H1 (cell line): ENCODE measurements around the gene PEAK1. TPM values are rescaled to one million over a fixed set of nuclear protein-coding genes. Genes with fewer than 3 reads are reported as not detected.

Experiments
- CTCF ChIA-PET: fragments of 300-600 bp; sonication (Branson Sonifier 250); formaldehyde crosslinking; loops from one replicate; lab custom pipeline; 2021; ENCODE audit not compliant: partially characterized antibody; lab: Charles Lee
- POLR2A ChIA-PET: fragments of 300-600 bp; sonication (Branson Sonifier 250); formaldehyde crosslinking; loops from one replicate; lab custom pipeline; 2021; ENCODE audit warnings: inconsistent platforms; ENCODE audit not compliant: partially characterized antibody; lab: Charles Lee
- DNase-seq, 2 experiments: peaks; one replicate each; pipeline versions ENCODE4 v3.0.0 to v3.0.0-alpha.2; 2010 to 2022; ENCODE audit warnings: low spot score in 2 of 2, low read depth in 1 of 2, mixed read lengths in 1 of 2
- FAIRE-seq: peaks from 2 replicates; lab custom pipeline; 2011; peaks lifted over from hg19 to GRCh38; lab: Jason Lieb, UNC
- H2AFZ ChIP-seq: 2 replicates; pipeline ENCODE4 v1.8.1; 2012; ENCODE audit warnings: low read length, inconsistent platforms
- H2AK5ac ChIP-seq: 2 replicates; pipeline ENCODE4 v1.6.1; 2013; ENCODE audit warnings: low read depth, low read length
- H2BK120ac ChIP-seq: replicated peaks from 2 replicates; pipeline ENCODE3; 2013; ENCODE audit warnings: low read depth, low read length, inconsistent platforms
- H2BK12ac ChIP-seq: 2 replicates; pipeline ENCODE4 v1.6.1; 2013; ENCODE audit warnings: low read depth, low read length
- H2BK15ac ChIP-seq: 2 replicates; pipeline ENCODE4 v1.6.1; 2013; ENCODE audit warnings: low read length
- H2BK20ac ChIP-seq: 2 replicates; pipeline ENCODE4 v1.6.1; 2013; ENCODE audit warnings: low read length
- H2BK5ac ChIP-seq: 2 replicates; pipeline ENCODE4 v1.6.1; 2013; ENCODE audit warnings: low read depth, low read length
- H3K14ac ChIP-seq: 2 replicates; pipeline ENCODE4 v1.6.1; 2013; ENCODE audit warnings: inconsistent platforms; ENCODE audit not compliant: insufficient read length
- H3K18ac ChIP-seq: 2 replicates; pipeline ENCODE4 v1.6.1; 2013; ENCODE audit warnings: low read length; ENCODE audit errors: extremely low read depth
- H3K23ac ChIP-seq: 2 replicates; pipeline ENCODE4 v1.6.1; 2013; ENCODE audit warnings: inconsistent platforms; ENCODE audit not compliant: insufficient read length
- H3K23me2 ChIP-seq: 2 replicates; pipeline ENCODE4 v1.6.1; 2013; ENCODE audit warnings: low read depth, low read length
- H3K27ac ChIP-seq: 2 replicates; pipeline ENCODE4 v1.6.1; 2011; ENCODE audit warnings: low read depth, low read length, inconsistent platforms
- H3K27me3 ChIP-seq, 4 experiments: replicated peaks in 1 of 4; 1 replicate in 1 of 4; 2 replicates in 3 of 4; pipeline versions ENCODE4 v1.6.1 to v1.8.1; 2011 to 2013; ENCODE audit warnings: low read length in 3 of 4, mild to moderate bottlenecking in 3 of 4, inconsistent platforms in 2 of 4, mixed read lengths in 2 of 4, moderate library complexity in 1 of 4; ENCODE audit not compliant: control insufficient read depth in 3 of 4, insufficient read depth in 3 of 4; ENCODE audit errors: extremely low read depth in 1 of 4
- H3K36me3 ChIP-seq, 4 experiments: 2 replicates each; pipeline versions ENCODE4 v1.6.1 to v1.8.1; 2011 to 2013; ENCODE audit warnings: mild to moderate bottlenecking in 4 of 4, low read length in 3 of 4, moderate library complexity in 2 of 4, control low read depth in 1 of 4, inconsistent platforms in 1 of 4; ENCODE audit not compliant: insufficient read depth in 4 of 4, control insufficient read depth in 2 of 4
- H3K4ac ChIP-seq: replicated peaks from 2 replicates; pipeline ENCODE3; 2013; ENCODE audit warnings: low read length, low read depth, mixed read lengths, inconsistent platforms; ENCODE audit not compliant: insufficient read length
- H3K4me1 ChIP-seq, 4 experiments: replicated peaks in 1 of 4; 1 replicate in 1 of 4; 2 replicates in 3 of 4; pipeline versions ENCODE4 v1.6.1 to v1.8.1; 2011 to 2013; ENCODE audit warnings: low read length in 3 of 4, inconsistent platforms in 2 of 4, mixed read lengths in 1 of 4; ENCODE audit not compliant: insufficient read depth in 4 of 4, control insufficient read depth in 3 of 4
- H3K4me2 ChIP-seq, 2 experiments: 2 replicates each; pipeline versions ENCODE4 v1.6.1 to v1.8.1; 2011 to 2013; ENCODE audit warnings: low read depth in 2 of 2, low read length in 2 of 2, control low read depth in 1 of 2, inconsistent platforms in 1 of 2, mild to moderate bottlenecking in 1 of 2; ENCODE audit not compliant: insufficient read depth in 1 of 2
- H3K4me3 ChIP-seq, 4 experiments: fragments of 200-600, 300-600 bp in 1 of 4; sonication (generic), shearing (Covaris generic), sonication (Bioruptor Twin) in 1 of 4; 2 replicates each; pipeline versions ENCODE4 v1.5.1 to v1.8.1; 2011 to 2016; ENCODE audit warnings: low read length in 4 of 4, low read depth in 3 of 4, control low read depth in 2 of 4, inconsistent platforms in 2 of 4, mild to moderate bottlenecking in 2 of 4, mixed read lengths in 1 of 4, moderate library complexity in 1 of 4; ENCODE audit not compliant: insufficient read depth in 2 of 4; ENCODE audit errors: extremely low read depth in 1 of 4
- H3K56ac ChIP-seq: replicated peaks from 2 replicates; pipeline ENCODE3; 2013; ENCODE audit warnings: low read depth, mild to moderate bottlenecking, mixed read lengths, low read length, inconsistent platforms; ENCODE audit not compliant: insufficient read length
- H3K79me1 ChIP-seq: 2 replicates; pipeline ENCODE4 v1.6.1; 2013; ENCODE audit warnings: low read depth, low read length, control low read depth
- H3K79me2 ChIP-seq, 2 experiments: 2 replicates each; pipeline versions ENCODE4 v1.6.1 to v1.8.1; 2012 to 2013; ENCODE audit warnings: low read length in 2 of 2, mild to moderate bottlenecking in 2 of 2, inconsistent platforms in 1 of 2; ENCODE audit not compliant: insufficient read depth in 2 of 2, control insufficient read depth in 1 of 2
- H3K9ac ChIP-seq, 4 experiments: replicated peaks in 1 of 4; 1 replicate in 1 of 4; 2 replicates in 3 of 4; pipeline versions ENCODE4 v1.6.1 to v1.8.1; 2011 to 2013; ENCODE audit warnings: low read depth in 3 of 4, low read length in 3 of 4, control low read depth in 2 of 4, mild to moderate bottlenecking in 2 of 4, moderate library complexity in 2 of 4, inconsistent platforms in 1 of 4; ENCODE audit errors: extremely low read depth in 1 of 4
- H3K9me3 ChIP-seq, 2 experiments: 2 replicates each; pipeline versions ENCODE4 v1.6.1 to v1.8.1; 2012 to 2013; ENCODE audit warnings: mild to moderate bottlenecking in 2 of 2, moderate library complexity in 2 of 2, control low read depth in 1 of 2, inconsistent platforms in 1 of 2, low read depth in 1 of 2, low read length in 1 of 2, mixed read lengths in 1 of 2; ENCODE audit not compliant: insufficient read depth in 2 of 2
- H4K20me1 ChIP-seq, 2 experiments: replicated peaks in 1 of 2; 2 replicates each; pipeline versions ENCODE3 to v1.8.1; 2011 to 2013; ENCODE audit warnings: inconsistent platforms in 2 of 2, low read length in 2 of 2, mild to moderate bottlenecking in 1 of 2; ENCODE audit not compliant: insufficient read depth in 2 of 2, control insufficient read depth in 1 of 2
- H4K5ac ChIP-seq: 2 replicates; pipeline ENCODE4 v1.6.1; 2013; ENCODE audit warnings: low read length, low read depth, mixed read lengths, inconsistent platforms; ENCODE audit not compliant: insufficient read length
- H4K8ac ChIP-seq: 2 replicates; pipeline ENCODE4 v1.8.0; 2013; ENCODE audit warnings: mild to moderate bottlenecking, moderate library complexity, low read length, inconsistent platforms; ENCODE audit not compliant: insufficient read depth; ENCODE audit errors: extremely low read depth
- H4K91ac ChIP-seq: replicated peaks from 2 replicates; pipeline ENCODE3; 2013; ENCODE audit warnings: low read length, mixed read lengths, inconsistent platforms; ENCODE audit not compliant: insufficient read length
- CEBPB ChIP-seq: IDR thresholded peaks from 2 replicates; pipeline ENCODE4 v1.6.1; 2012; ENCODE audit warnings: low read depth, low read length
- CHD1 ChIP-seq: IDR thresholded peaks from 2 replicates; pipeline ENCODE4 v1.6.1; 2012; ENCODE audit warnings: low read depth, low read length, improper control_type of control experiment
- FOSL1 ChIP-seq: IDR thresholded peaks from 2 replicates; pipeline ENCODE4 v1.6.1; 2011; ENCODE audit warnings: mild to moderate bottlenecking, low read depth, low read length, moderate library complexity; ENCODE audit not compliant: insufficient read depth
- JUND ChIP-seq: IDR thresholded peaks from 2 replicates; pipeline ENCODE4 v1.6.1; 2011; ENCODE audit warnings: mild to moderate bottlenecking, improper control_type of control experiment, low read length
- POU5F1 ChIP-seq: IDR thresholded peaks from 2 replicates; pipeline ENCODE4 v1.6.1; 2011; ENCODE audit warnings: low read depth, mild to moderate bottlenecking, low read length, moderate library complexity
- RBBP5 ChIP-seq: IDR thresholded peaks from 2 replicates; pipeline ENCODE4 v1.7.1; 2012; ENCODE audit warnings: low read depth, mild to moderate bottlenecking, inconsistent platforms, low read length, moderate library complexity, borderline replicate concordance
- SAP30 ChIP-seq: fragments of 300-600 bp; sonication (generic); IDR thresholded peaks from 2 replicates; pipeline ENCODE4 v1.7.1; 2012; ENCODE audit warnings: low read length, moderate library complexity, mild to moderate bottlenecking, inconsistent platforms; ENCODE audit not compliant: insufficient read depth, insufficient replicate concordance
- WGBS, 2 experiments: shearing (Covaris generic) in 1 of 2; methylation state at CpG; one replicate each; pipeline versions ENCODE4 v1.1.6 to v1.1.7; 2013 to 2015; ENCODE audit warnings: low lambda C conversion rate in 2 of 2, mixed read lengths in 2 of 2, inconsistent platforms in 1 of 2, low coverage in 1 of 2, missing lambda C conversion rate in 1 of 2; ENCODE audit not compliant: insufficient replicate concordance in 2 of 2, insufficient coverage in 1 of 2, insufficient read length in 1 of 2; ENCODE audit errors: extremely low coverage in 1 of 2, missing lambda C conversion rate in 1 of 2; 5-methylcytosine and 5-hydroxymethylcytosine counted together
- polyA plus RNA-seq, 7 experiments: library from polyadenylated mRNA; depleted of rRNA in 3 of 7; stranded (reverse) in 5 of 7; unstranded in 2 of 7; fragments of >200 nt in 5 of 7; fragments of 200-250 nt in 2 of 7; gene quantifications; 1 replicate in 5 of 7; 2 replicates in 1 of 7; 4 replicates in 1 of 7; pipeline versions ENCODE4 v1.2.1 to v1.2.3, GENCODE V29; 2011 to 2013; ENCODE audit warnings: missing spikeins in 2 of 7, mixed read lengths in 2 of 7
- total RNA-seq: library from RNA; stranded (reverse); fragmentation: NEBNext Ultra II Directional; extraction: Animal tissue kit (Norgen Biotek cat#: 25700); gene quantifications from 2 replicates; pipeline ENCODE4 v1.2.1, GENCODE V29; 2021

The PEAK1 gene
- total and polyA plus RNA-seq, 2 of the 8 experiments (the other 6 are each of a cell fraction or from before 2014, with no cell fraction given), result 8.8 to 44.8 TPM

DNA sequence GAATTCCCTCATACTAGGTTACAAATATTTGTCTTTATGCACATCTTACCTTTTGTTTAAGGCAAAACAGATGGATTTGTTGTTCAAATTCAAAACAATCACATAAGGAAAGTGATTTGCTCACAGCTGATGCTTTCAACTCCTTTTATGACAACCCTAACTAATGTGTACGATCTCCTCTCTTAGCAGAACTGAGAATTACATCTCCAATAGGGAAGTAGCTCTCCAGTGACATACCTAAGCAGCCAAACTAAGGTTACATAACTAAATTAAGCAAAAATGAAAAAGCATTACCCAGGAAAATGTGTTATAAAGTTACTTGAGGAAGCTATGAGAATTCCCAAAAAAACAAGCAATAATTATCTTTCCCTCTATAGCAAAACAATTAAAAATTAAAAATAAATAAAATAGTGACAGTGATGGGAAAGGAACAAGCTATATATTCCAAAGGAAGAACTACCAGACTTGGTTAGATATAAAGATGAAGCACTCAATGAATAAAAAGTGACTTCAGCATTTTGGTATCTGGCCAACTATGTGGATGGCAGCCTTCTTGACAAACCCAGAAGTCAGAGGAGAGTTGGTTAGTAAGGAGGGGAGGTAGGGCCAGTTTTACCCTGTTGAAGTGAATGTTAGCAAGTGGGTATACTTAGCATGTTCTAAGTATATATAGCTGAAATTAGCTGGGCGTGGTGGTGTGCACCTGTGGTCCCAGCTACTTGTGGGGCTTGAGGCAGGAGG is 32.4 kb downstream of the PEAK1 start:
- peaks cover 0 to 85% of the 10 kb centered on the region in 2 experiments; a peak in 2 of 4 replicates for H3K79me2 ChIP-seq

More for the DNA sequence above, 32.4 kb downstream of the PEAK1 start:
- H2BK120ac ChIP-seq, result no peak overlapping the region
- H3K27ac ChIP-seq, result no peak overlapping the region
- ChIA-PET POLR2A (no interaction called here), CTCF (interaction anchor here (1.1 to 1.8 kb wide), 2 partner anchors 9 to 28 kb away, joined by 3 to 4 read pairs; no protein-coding TSS in a partner anchor)
- no peak overlapping the region for H4K91ac ChIP-seq
- FAIRE-seq, result no peak
- TF ChIP-seq CHD1 (no peak), JUND (no peak), CEBPB (no peak), FOSL1 (no peak), SAP30 (no peak), RBBP5 (no peak), POU5F1 (no peak)
- no peak overlapping the region for H4K8ac ChIP-seq
- H3K4me2 ChIP-seq, result no peak overlapping the region
- no peak overlapping the region for H4K5ac ChIP-seq
- H3K23ac ChIP-seq, result no peak overlapping the region
- no peak overlapping the region for H3K56ac ChIP-seq
- H4K20me1 ChIP-seq, result peaks cover 0 to 1% of the 10 kb centered on the region in 2 experiments
- H3K79me1 ChIP-seq, result no peaks in the 10 kb centered on the region; the same call in 1 of the 2 replicates
- H3K18ac ChIP-seq, result no peak overlapping the region
- no peak overlapping the region for H2BK12ac ChIP-seq
- H3K14ac ChIP-seq, result no peak overlapping the region
- DNase-seq, result no peak
- no peak overlapping the region for H2BK5ac ChIP-seq
- 90% methylated on average over 2 of the region's 2 CpGs; no CpG with 5 or more reads in 1 of the 2 experiments for WGBS, 2 experiments
- no peak overlapping the region for H3K4me3 ChIP-seq
- no peaks in the 10 kb centered on the region for H3K9me3 ChIP-seq
- H3K4me1 ChIP-seq, result peaks cover 0 to 2% (median under 1%) of the 10 kb centered on the region in 4 experiments; a peak in 2 of 7 replicates
- H3K27me3 ChIP-seq, result no peaks in the 10 kb centered on the region
- no peaks in the 10 kb centered on the region for H3K36me3 ChIP-seq
- H3K9ac ChIP-seq, result no peak overlapping the region
- no peak overlapping the region for H2BK20ac ChIP-seq
- H2BK15ac ChIP-seq, result no peak overlapping the region
- H2AFZ ChIP-seq, result no peak overlapping the region
- no peaks in the 10 kb centered on the region for H3K23me2 ChIP-seq
- H3K4ac ChIP-seq, result no peak overlapping the region
- no peak overlapping the region for H2AK5ac ChIP-seq
